Liver (tissue), 9 donors: ENCODE measurements around the gene SLC51A. TPM values are rescaled to one million over a fixed set of nuclear protein-coding genes. Genes with fewer than 3 reads are reported as not detected.
"Not testable (repeated sequence)": the region's sequence is repeated elsewhere in the genome, so short reads cannot be mapped to it uniquely, and the experiment has no call there.

Experiments used
- DNase-seq: peaks from one replicate; pipeline ENCODE4 v3.0.0-alpha.2; 2017; ENCODE audit warnings: low spot score
- H3K27ac ChIP-seq, 2 donors: one replicate each; pipeline ENCODE4 v1.7.0; 2013; ENCODE audit warnings: inconsistent platforms in 2 of 2, low read length in 2 of 2, control low read depth in 1 of 2, low read depth in 1 of 2, mild to moderate bottlenecking in 1 of 2
- H3K27me3 ChIP-seq, 4 donors: one replicate each; pipeline versions ENCODE4 v1.6.1 to v1.7.0; 2013; ENCODE audit warnings: low read length in 3 of 4, inconsistent platforms in 1 of 4, mild to moderate bottlenecking in 1 of 4, moderate library complexity in 1 of 4; ENCODE audit not compliant: control insufficient read depth in 4 of 4, insufficient read depth in 4 of 4
- H3K36me3 ChIP-seq, 4 donors: one replicate each; pipeline versions ENCODE4 v1.6.1 to v1.7.0; 2013; ENCODE audit warnings: low read length in 3 of 4, mild to moderate bottlenecking in 3 of 4, low read depth in 1 of 4, moderate library complexity in 1 of 4; ENCODE audit not compliant: control insufficient read depth in 4 of 4, insufficient read depth in 3 of 4
- H3K4me1 ChIP-seq, 4 donors: one replicate each; pipeline versions ENCODE4 v1.6.1 to v1.7.0; 2013; ENCODE audit warnings: low read length in 3 of 4, mild to moderate bottlenecking in 3 of 4, moderate library complexity in 1 of 4; ENCODE audit not compliant: control insufficient read depth in 4 of 4, insufficient read depth in 4 of 4
- H3K4me3 ChIP-seq, 3 donors: one replicate each; pipeline versions ENCODE4 v1.6.1 to v1.7.0; 2013; ENCODE audit warnings: low read length in 3 of 3, control low read depth in 1 of 3, low read depth in 1 of 3, mild to moderate bottlenecking in 1 of 3
- H3K9ac ChIP-seq, 2 donors: one replicate each; pipeline ENCODE4 v1.7.0; 2013; ENCODE audit warnings: low read length in 2 of 2, mild to moderate bottlenecking in 2 of 2, moderate library complexity in 2 of 2, control low read depth in 1 of 2, low read depth in 1 of 2
- H3K9me3 ChIP-seq, 4 donors: one replicate each; pipeline versions ENCODE4 v1.6.1 to v1.7.0; 2013; ENCODE audit warnings: low read length in 3 of 4; ENCODE audit not compliant: control insufficient read depth in 4 of 4
- EGR1 ChIP-seq, 2 donors: IDR thresholded peaks; 2 replicates each; pipeline ENCODE4 v1.6.1; 2016 to 2018; ENCODE audit warnings: antibody characterized with exemption in 2 of 2, low read depth in 2 of 2
- HNF4A ChIP-seq, 2 donors: conservative IDR thresholded peaks; 2 replicates each; pipeline ENCODE4 v1.6.1; 2016; ENCODE audit warnings: antibody characterized with exemption in 2 of 2, mild to moderate bottlenecking in 2 of 2
- RXRA ChIP-seq, 2 donors: IDR thresholded peaks; 2 replicates each; pipeline ENCODE4 v1.6.1; 2017 to 2018; ENCODE audit warnings: antibody characterized with exemption in 2 of 2, mild to moderate bottlenecking in 1 of 2
- YY1 ChIP-seq: IDR thresholded peaks from 2 replicates; pipeline ENCODE4 v1.6.1; 2016; ENCODE audit warnings: antibody characterized with exemption, mild to moderate bottlenecking
- WGBS: extraction: QIAGEN DNeasy Blood & Tissue Kit; methylation state at CpG from one replicate; pipeline ENCODE4 v1.1.7; 2013; 5-methylcytosine and 5-hydroxymethylcytosine counted together
- polyA plus RNA-seq, 2 donors: library from polyadenylated mRNA; stranded (reverse) in 1 of 2; unstranded in 1 of 2; fragments of 200-250 nt in 1 of 2; fragments of >200 nt in 1 of 2; fragmentation: Nextera tagmentation in 1 of 2; extraction: Ambion mirVana in 1 of 2; gene quantifications; one replicate each; pipeline versions ENCODE4 v1.2.1 to v1.2.3, GENCODE V29; 2013 to 2015
- total RNA-seq, 2 donors: library from RNA; depleted of rRNA; stranded (reverse); fragments of >200 nt; gene quantifications; one replicate each; pipeline ENCODE4 v1.2.3, GENCODE V29; 2014
- TF ChIP-seq, protein P1 (sequence below): IDR thresholded peaks from 2 replicates; pipeline ENCODE4 v1.6.1; 2016; ENCODE audit warnings: antibody characterized with exemption, mild to moderate bottlenecking
- TF ChIP-seq, protein P2 (sequence below): IDR thresholded peaks from 2 replicates; pipeline ENCODE4 v1.6.1; 2016; ENCODE audit warnings: antibody characterized with exemption
- TF ChIP-seq, protein P3 (sequence below): fragments of 150-350 bp; IDR thresholded peaks from 2 replicates; pipeline ENCODE4 v1.5.1; 2017; ENCODE audit warnings: improper control_type of control experiment, low read depth, low read length; ENCODE audit not compliant: missing input control
- TF ChIP-seq, protein P4 (sequence below): IDR thresholded peaks from 2 replicates; pipeline ENCODE4 v1.6.1; 2016; ENCODE audit warnings: antibody characterized with exemption
- donor health status: healthy.
- donor health status: healthy.
- donor health status: healthy.
- donor health status: healthy.
- donor health status: healthy.

SLC51A gene
- total and polyA plus RNA-seq, 4 donors: 19.9 to 52.5 (median 46.1) TPM

DNA sequence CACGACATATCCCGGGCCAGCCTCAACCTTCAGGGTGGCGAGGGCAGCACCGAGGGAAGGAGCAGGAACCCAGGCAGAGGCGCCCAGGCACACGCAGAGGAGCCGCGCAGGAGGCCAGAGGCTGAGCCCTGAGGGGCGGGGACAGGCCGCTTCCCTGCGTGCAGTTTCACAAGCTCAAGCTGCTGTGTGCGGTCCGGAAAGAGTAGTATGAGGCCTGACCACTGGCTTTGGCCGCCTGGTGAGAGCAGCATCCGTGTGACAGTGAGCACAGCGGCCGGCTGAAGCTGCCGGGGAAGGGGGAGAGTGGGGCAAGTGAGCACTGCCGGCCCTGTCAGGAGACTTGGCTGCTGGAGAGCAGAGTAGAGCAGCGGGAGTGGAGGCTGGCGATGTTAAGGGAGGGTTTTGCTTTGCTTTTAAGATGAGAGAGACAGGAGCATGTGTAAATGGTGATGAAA, 13.8 kb upstream of the SLC51A start:
- Histone ChIP-seq H3K4me3 (no peak overlapping the region), H3K4me1 (peaks cover 0 to 3% (median under 1%) of the 10 kb centered on the region in 4 donors), H3K9me3 (no peaks in the 10 kb centered on the region), H3K27me3 (no peaks in the 10 kb centered on the region), H3K36me3 (no peaks in the 10 kb centered on the region), H3K9ac (no peak overlapping the region), H3K27ac (no peak overlapping the region)
- DNase-seq: no peak
- no peak for TF ChIP-seq HNF4A (conservative IDR thresholded peaks at IDR 0.05)
- TF ChIP-seq, protein P1, sequence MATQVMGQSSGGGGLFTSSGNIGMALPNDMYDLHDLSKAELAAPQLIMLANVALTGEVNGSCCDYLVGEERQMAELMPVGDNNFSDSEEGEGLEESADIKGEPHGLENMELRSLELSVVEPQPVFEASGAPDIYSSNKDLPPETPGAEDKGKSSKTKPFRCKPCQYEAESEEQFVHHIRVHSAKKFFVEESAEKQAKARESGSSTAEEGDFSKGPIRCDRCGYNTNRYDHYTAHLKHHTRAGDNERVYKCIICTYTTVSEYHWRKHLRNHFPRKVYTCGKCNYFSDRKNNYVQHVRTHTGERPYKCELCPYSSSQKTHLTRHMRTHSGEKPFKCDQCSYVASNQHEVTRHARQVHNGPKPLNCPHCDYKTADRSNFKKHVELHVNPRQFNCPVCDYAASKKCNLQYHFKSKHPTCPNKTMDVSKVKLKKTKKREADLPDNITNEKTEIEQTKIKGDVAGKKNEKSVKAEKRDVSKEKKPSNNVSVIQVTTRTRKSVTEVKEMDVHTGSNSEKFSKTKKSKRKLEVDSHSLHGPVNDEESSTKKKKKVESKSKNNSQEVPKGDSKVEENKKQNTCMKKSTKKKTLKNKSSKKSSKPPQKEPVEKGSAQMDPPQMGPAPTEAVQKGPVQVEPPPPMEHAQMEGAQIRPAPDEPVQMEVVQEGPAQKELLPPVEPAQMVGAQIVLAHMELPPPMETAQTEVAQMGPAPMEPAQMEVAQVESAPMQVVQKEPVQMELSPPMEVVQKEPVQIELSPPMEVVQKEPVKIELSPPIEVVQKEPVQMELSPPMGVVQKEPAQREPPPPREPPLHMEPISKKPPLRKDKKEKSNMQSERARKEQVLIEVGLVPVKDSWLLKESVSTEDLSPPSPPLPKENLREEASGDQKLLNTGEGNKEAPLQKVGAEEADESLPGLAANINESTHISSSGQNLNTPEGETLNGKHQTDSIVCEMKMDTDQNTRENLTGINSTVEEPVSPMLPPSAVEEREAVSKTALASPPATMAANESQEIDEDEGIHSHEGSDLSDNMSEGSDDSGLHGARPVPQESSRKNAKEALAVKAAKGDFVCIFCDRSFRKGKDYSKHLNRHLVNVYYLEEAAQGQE: peak; percentile 32
- TF ChIP-seq, protein P2, sequence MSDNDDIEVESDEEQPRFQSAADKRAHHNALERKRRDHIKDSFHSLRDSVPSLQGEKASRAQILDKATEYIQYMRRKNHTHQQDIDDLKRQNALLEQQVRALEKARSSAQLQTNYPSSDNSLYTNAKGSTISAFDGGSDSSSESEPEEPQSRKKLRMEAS: no peak
- TF ChIP-seq, protein P3, sequence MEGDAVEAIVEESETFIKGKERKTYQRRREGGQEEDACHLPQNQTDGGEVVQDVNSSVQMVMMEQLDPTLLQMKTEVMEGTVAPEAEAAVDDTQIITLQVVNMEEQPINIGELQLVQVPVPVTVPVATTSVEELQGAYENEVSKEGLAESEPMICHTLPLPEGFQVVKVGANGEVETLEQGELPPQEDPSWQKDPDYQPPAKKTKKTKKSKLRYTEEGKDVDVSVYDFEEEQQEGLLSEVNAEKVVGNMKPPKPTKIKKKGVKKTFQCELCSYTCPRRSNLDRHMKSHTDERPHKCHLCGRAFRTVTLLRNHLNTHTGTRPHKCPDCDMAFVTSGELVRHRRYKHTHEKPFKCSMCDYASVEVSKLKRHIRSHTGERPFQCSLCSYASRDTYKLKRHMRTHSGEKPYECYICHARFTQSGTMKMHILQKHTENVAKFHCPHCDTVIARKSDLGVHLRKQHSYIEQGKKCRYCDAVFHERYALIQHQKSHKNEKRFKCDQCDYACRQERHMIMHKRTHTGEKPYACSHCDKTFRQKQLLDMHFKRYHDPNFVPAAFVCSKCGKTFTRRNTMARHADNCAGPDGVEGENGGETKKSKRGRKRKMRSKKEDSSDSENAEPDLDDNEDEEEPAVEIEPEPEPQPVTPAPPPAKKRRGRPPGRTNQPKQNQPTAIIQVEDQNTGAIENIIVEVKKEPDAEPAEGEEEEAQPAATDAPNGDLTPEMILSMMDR: no peak
- TF ChIP-seq YY1: no peak
- TF ChIP-seq RXRA (IDR thresholded peaks at IDR 0.05): no peak
- no peak for TF ChIP-seq EGR1 (IDR thresholded peaks at IDR 0.05; ENCODE audit: low read depth in 2 of 2)
- WGBS: 70% methylated on average over 21 of the region's 21 CpGs

DNA sequence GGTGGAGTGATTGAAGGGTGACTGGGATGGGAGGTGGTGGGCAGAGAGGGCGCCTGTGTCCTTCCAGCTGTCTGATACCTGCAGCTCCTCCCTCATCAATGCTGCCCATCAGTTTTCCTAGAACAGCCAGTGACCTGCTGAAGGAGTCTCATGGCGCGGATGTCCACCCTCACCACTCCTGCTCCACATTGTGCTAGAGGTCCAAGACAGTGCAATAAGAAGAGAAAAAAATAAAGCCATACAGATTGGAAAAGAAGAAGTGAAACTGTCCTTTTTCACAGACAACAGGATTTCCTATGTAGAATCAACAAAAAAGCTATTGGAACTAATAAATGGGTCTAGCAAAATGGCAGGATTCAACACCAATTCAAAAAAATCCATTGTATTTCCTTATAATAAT, 12.5 kb upstream of the SLC51A start:
- WGBS: 92% methylated on average over 3 of the region's 3 CpGs
- Histone ChIP-seq H3K27ac (no peak overlapping the region), H3K9me3 (no peaks in the 10 kb centered on the region), H3K4me1 (peaks cover 3 to 10% (median 4%) of the 10 kb centered on the region in 4 donors), H3K36me3 (no peaks in the 10 kb centered on the region), H3K4me3 (no peak overlapping the region), H3K27me3 (no peaks in the 10 kb centered on the region), H3K9ac (no peak overlapping the region)
- DNase-seq: no peak
- no peak for TF ChIP-seq EGR1 (IDR thresholded peaks at IDR 0.05; ENCODE audit: low read depth in 2 of 2)
- TF ChIP-seq HNF4A (conservative IDR thresholded peaks at IDR 0.05): no peak
- TF ChIP-seq, protein P3: no peak
- TF ChIP-seq, protein P4, sequence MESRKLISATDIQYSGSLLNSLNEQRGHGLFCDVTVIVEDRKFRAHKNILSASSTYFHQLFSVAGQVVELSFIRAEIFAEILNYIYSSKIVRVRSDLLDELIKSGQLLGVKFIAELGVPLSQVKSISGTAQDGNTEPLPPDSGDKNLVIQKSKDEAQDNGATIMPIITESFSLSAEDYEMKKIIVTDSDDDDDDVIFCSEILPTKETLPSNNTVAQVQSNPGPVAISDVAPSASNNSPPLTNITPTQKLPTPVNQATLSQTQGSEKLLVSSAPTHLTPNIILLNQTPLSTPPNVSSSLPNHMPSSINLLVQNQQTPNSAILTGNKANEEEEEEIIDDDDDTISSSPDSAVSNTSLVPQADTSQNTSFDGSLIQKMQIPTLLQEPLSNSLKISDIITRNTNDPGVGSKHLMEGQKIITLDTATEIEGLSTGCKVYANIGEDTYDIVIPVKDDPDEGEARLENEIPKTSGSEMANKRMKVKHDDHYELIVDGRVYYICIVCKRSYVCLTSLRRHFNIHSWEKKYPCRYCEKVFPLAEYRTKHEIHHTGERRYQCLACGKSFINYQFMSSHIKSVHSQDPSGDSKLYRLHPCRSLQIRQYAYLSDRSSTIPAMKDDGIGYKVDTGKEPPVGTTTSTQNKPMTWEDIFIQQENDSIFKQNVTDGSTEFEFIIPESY: no peak

DNA sequence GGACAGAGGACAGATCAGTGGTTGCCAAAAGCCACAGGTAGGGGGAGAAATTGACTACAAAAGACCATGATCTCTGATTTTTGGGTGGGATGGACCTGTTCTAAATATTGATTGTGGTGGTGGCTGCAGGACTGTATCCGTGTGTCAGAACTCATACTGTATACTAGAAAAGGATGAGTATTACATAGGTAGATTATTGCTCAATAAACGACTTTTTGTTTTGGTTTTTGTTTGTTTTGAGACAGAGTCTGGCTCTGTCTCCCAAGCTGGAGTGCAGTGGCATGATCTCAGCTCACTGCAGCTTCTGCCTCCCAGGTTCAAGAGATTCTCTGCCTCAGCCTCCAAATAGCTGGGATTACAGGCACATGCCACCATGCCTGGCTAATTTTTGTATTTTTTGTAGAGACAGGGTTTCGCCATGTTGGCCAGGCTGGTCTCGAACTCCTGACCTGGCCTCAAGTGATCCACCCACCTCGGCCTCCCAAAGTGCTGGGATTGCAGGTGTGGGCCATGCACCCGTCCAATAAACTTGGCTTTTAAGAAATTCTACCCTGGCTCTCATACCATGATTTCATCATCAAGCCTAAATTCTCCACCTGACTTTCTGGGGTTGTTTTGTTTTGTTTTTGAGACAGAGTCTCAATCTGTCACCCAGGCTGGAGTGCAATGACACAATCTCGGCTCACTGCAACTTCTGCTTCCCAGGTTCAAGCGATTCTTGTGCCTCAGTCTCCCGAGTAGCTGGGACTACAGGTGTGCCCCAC, 10.7 kb upstream of the SLC51A start:
- not testable (repeated sequence) for DNase-seq, H3K4me1 ChIP-seq, H3K27ac ChIP-seq, H3K27me3 ChIP-seq, H3K9me3 ChIP-seq, H3K4me3 ChIP-seq, H3K36me3 ChIP-seq, H3K9ac ChIP-seq
- WGBS: 63% methylated on average over 9 of the region's 9 CpGs
